A673 (cell line): ENCODE data around the gene DOCK10.

Source experiments
- EZH2 ChIP-seq: fragments of 200-600 bp; sonication (generic); IDR thresholded peaks from 2 replicates; pipeline ENCODE4 v1.6.1; 2017; ENCODE audit warnings: borderline replicate concordance, low read depth, mild to moderate bottlenecking, mixed read lengths, antibody characterized with exemption, low read length; ENCODE audit not compliant: poor library complexity, severe bottlenecking
- TF ChIP-seq, protein P1 (sequence below): fragments of 300-800, 200-600 bp; sonication (generic); conservative IDR thresholded peaks from 2 replicates; pipeline ENCODE4 v1.5.1; 2017; ENCODE audit warnings: low read depth, mild to moderate bottlenecking, antibody characterized with exemption, low read length, moderate library complexity, mixed read lengths

DNA sequence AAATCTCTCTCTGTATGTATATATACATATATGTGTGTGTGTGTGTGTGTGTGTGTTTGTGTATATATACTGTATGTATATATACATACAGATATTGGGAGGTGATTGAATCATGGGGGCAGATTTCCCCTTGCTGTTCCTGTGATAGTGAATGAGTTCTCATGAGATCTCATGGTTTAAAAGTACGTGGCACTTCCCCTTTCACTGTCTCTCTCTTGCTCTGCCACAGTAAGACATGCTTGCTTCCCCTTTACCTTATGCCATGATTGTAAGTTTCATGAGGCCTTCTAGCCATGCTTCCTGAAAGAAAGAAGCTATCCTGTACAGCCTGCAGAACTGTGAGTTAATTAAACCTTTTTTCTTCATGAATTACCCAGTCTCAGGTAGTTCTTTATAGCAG lies 307.3 kb downstream of the DOCK10 start:
- TF ChIP-seq, protein P1, sequence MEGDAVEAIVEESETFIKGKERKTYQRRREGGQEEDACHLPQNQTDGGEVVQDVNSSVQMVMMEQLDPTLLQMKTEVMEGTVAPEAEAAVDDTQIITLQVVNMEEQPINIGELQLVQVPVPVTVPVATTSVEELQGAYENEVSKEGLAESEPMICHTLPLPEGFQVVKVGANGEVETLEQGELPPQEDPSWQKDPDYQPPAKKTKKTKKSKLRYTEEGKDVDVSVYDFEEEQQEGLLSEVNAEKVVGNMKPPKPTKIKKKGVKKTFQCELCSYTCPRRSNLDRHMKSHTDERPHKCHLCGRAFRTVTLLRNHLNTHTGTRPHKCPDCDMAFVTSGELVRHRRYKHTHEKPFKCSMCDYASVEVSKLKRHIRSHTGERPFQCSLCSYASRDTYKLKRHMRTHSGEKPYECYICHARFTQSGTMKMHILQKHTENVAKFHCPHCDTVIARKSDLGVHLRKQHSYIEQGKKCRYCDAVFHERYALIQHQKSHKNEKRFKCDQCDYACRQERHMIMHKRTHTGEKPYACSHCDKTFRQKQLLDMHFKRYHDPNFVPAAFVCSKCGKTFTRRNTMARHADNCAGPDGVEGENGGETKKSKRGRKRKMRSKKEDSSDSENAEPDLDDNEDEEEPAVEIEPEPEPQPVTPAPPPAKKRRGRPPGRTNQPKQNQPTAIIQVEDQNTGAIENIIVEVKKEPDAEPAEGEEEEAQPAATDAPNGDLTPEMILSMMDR: no peak
- no peak for TF ChIP-seq EZH2
